ENCODE results near the gene SNX32. TPM values are rescaled to one million over a fixed set of nuclear protein-coding genes. Genes with fewer than 3 reads are reported as not detected.
A peak's percentile ranks its signal among the peaks of the same experiment; 100 is the strongest.

SNX32 gene
- total RNA-seq, 4 donors from 2014 or later: 0.21 to 0.99 (median 0.67) TPM

DNA sequence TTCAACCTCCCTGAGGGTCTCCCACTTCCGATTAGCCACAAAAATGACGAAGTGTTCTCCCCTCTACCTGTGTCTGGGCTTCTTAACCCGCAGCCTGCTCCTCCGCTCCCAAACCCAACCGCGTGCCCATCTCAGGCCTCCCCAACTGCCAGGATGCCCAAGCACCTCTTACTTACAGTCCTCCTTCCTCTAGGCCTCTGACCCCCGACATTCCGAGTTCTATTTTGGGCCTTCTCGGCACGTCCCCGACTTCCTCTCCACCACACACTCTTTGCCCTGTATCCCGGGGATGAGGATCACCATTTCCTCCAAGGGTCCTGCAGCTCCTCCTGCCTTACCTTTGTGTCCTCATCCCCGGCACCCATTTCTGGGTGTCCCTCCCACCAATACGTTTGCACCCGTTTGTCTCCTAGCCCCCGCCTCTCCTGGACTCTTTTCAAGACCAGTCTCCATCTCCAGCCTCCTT lies 26.1 kb downstream of the SNX32 start:
- 0 to 1% methylated on average over 16 of the region's 16 CpGs for WGBS, 2 donors
- intact Hi-C loops (cut with DNase I; ENCODE audit: low total_unique reads): no loop called here

DNA sequence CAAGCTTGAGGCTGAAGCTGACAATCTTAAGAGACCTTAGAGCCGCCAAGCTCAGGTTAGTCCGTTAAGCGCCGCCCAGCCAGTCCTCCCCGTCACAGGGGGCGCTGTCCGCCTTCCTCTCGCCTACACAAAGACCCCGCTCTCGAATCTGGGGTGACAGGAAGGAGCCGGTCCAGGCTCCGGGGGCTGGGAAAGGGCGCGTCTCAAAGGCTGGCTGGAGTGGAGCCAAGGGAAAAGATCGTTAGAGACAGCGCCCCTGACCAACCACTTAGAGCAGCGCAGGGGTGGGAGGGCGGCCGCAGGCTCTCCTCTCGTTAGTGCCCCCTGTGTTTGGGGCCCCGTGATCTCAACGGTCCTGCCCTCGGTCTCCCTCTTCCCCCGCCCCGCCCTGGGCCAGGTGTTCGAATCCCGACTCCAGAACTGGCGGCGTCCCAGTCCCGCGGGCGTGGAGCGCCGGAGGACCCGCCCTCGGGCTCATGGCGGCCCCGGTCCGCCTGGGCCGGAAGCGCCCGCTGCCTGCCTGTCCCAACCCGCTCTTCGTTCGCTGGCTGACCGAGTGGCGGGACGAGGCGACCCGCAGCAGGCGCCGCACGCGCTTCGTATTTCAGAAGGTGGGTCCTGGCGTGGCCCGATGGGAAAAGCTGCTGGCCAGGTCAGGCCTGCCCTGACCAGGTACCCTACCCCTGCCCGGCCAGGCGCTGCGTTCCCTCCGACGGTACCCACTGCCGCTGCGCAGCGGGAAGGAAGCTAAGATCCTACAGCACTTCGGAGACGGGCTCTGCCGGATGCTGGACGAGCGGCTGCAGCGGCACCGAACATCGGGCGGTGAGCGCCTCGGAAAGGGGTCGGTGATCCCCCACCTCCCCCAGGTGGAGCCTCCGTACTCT lies 26.8 kb downstream of the SNX32 start, which contains the start of gene MUS81:
Gene MUS81, plus strand, starts transcription at position 156 of the 887 bp plus-strand sequence. Its CDS starts 321 bp downstream, at position 477.
- intact Hi-C loops (cut with DNase I; ENCODE audit: low total_unique reads): no loop called here
- peak within 1 kb of the TSS; percentile 49 for H3K4me3 ChIP-seq (ENCODE audit: low read depth, poor library complexity, severe bottlenecking)

More for the DNA sequence above, 26.1 kb downstream of the SNX32 start:
- TF ChIP-seq, protein P1, sequence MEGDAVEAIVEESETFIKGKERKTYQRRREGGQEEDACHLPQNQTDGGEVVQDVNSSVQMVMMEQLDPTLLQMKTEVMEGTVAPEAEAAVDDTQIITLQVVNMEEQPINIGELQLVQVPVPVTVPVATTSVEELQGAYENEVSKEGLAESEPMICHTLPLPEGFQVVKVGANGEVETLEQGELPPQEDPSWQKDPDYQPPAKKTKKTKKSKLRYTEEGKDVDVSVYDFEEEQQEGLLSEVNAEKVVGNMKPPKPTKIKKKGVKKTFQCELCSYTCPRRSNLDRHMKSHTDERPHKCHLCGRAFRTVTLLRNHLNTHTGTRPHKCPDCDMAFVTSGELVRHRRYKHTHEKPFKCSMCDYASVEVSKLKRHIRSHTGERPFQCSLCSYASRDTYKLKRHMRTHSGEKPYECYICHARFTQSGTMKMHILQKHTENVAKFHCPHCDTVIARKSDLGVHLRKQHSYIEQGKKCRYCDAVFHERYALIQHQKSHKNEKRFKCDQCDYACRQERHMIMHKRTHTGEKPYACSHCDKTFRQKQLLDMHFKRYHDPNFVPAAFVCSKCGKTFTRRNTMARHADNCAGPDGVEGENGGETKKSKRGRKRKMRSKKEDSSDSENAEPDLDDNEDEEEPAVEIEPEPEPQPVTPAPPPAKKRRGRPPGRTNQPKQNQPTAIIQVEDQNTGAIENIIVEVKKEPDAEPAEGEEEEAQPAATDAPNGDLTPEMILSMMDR (IDR thresholded peaks at IDR 0.05): no peak
- no peak for TF ChIP-seq POLR2A (IDR thresholded peaks at IDR 0.05)
- peak in 1 of 2 donors; percentile 91 for DNase-seq (ENCODE audit: low spot score in 2 of 2)
- peak overlapping the region; percentile 49 for H3K4me3 ChIP-seq (ENCODE audit: low read depth, poor library complexity, severe bottlenecking)

GRCh38 chr11:65861165-65861505 lies 27.4 kb downstream of the SNX32 start:
- peak overlapping the region; percentile 49 for H3K4me3 ChIP-seq (ENCODE audit: low read depth, poor library complexity, severe bottlenecking)
- TF ChIP-seq, protein P1 (IDR thresholded peaks at IDR 0.05): no peak
- no peak for TF ChIP-seq POLR2A (IDR thresholded peaks at IDR 0.05)
- WGBS, 2 donors: 6 to 10% methylated on average over 14 of the region's 14 CpGs
- peak in 1 of 2 donors; percentile 24 for DNase-seq (ENCODE audit: low spot score in 2 of 2)
- intact Hi-C loops (cut with DNase I; ENCODE audit: low total_unique reads): no loop called here

More for the DNA sequence above, 26.8 kb downstream of the SNX32 start, which contains the start of gene MUS81:
- TF ChIP-seq, protein P1 (IDR thresholded peaks at IDR 0.05): no peak
- peak in 1 of 2 donors; percentile 4 for TF ChIP-seq POLR2A (IDR thresholded peaks at IDR 0.05)
- peak; percentile 97 to 99 for DNase-seq (ENCODE audit: low spot score in 2 of 2)
- WGBS, 2 donors: 0 to 1% methylated on average over 42 to 44 of the region's 78 CpGs

- TF ChIP-seq, protein P1 (IDR thresholded peaks at IDR 0.05): no peak
- TF ChIP-seq POLR2A (IDR thresholded peaks at IDR 0.05): no peak
- DNase-seq (ENCODE audit: low spot score in 2 of 2): no peak
- no peak overlapping the region for H3K4me3 ChIP-seq (ENCODE audit: low read depth, poor library complexity, severe bottlenecking)
- intact Hi-C loops (cut with DNase I; ENCODE audit: low total_unique reads): no loop called here
- 79 to 83% methylated on average over 7 to 13 of the region's 13 CpGs for WGBS, 2 donors
Measured at GRCh38 chr11:65861533-65862183, 27.9 kb downstream of the SNX32 start.

- H3K4me3 ChIP-seq (ENCODE audit: low read depth, poor library complexity, severe bottlenecking): no peak overlapping the region
- no peak for DNase-seq (ENCODE audit: low spot score in 2 of 2)
- WGBS, 2 donors: 74 to 92% methylated on average over 5 of the region's 5 CpGs
Measured at GRCh38 chr11:65862191-65862735, 28.5 kb downstream of the SNX32 start.

More at GRCh38 chr11:65862191-65862735, 28.5 kb downstream of the SNX32 start:
- intact Hi-C loops (cut with DNase I; ENCODE audit: low total_unique reads): no loop called here
- TF ChIP-seq, protein P1 (IDR thresholded peaks at IDR 0.05): no peak
- no peak for TF ChIP-seq POLR2A (IDR thresholded peaks at IDR 0.05)

All from lower leg skin (tissue), 4 donors.